Mucosa of gallbladder (tissue), 1 donor: ENCODE data around the gene LAIR1. TPM values are rescaled to one million over a fixed set of nuclear protein-coding genes. Genes with fewer than 3 reads are reported as not detected.
"Not testable (repeated sequence)": the region's sequence is repeated elsewhere in the genome, so short reads cannot be mapped to it uniquely, and the experiment has no call there.

Source experiments
- DNase-seq: peaks from one replicate; pipeline ENCODE4 v3.0.0-alpha.2; 2020; ENCODE audit warnings: low spot score
- total RNA-seq: library from RNA; stranded (reverse); gene quantifications from one replicate; pipeline ENCODE4 v1.2.1, GENCODE V29; 2021
- donor health status: DM: no; HTN: no; CAD: no.

The LAIR1 gene
- total RNA-seq: 36.1 TPM

- DNase-seq: no peak
Measured at GRCh38 chr19:54364775-54365257, at the start of gene LAIR1. TSS of gene LAIR1 (minus strand) at chr19:54364931. CDS start at chr19:54364804, 127 bp downstream.

GRCh38 chr19:54414156-54414555 is 49.4 kb upstream of the LAIR1 start:
- DNase-seq: no peak

- no peak for DNase-seq
Measured at GRCh38 chr19:54412877-54413276, 48.1 kb upstream of the LAIR1 start.

- no peak for DNase-seq
Measured at GRCh38 chr19:54411033-54411432, 46.3 kb upstream of the LAIR1 start.

GRCh38 chr19:54408456-54409026 is 43.8 kb upstream of the LAIR1 start:
- DNase-seq: no peak

- DNase-seq: no peak
Measured at GRCh38 chr19:54407780-54408179, 43.0 kb upstream of the LAIR1 start.

GRCh38 chr19:54405628-54406027 is 40.9 kb upstream of the LAIR1 start:
- DNase-seq: no peak

GRCh38 chr19:54403054-54403453 is 38.3 kb upstream of the LAIR1 start:
- DNase-seq: no peak

- DNase-seq: no peak
Measured at GRCh38 chr19:54400913-54401312, 36.2 kb upstream of the LAIR1 start.

GRCh38 chr19:54399189-54399588 is 34.5 kb upstream of the LAIR1 start:
- DNase-seq: no peak

GRCh38 chr19:54395685-54396084 is 31.0 kb upstream of the LAIR1 start:
- no peak for DNase-seq

- no peak for DNase-seq
Measured at GRCh38 chr19:54393381-54393780, 28.6 kb upstream of the LAIR1 start.

- DNase-seq: no peak
Measured at GRCh38 chr19:54392105-54392504, 27.4 kb upstream of the LAIR1 start.

GRCh38 chr19:54391589-54392061 is 26.9 kb upstream of the LAIR1 start:
- no peak for DNase-seq

GRCh38 chr19:54390942-54391577 is 26.3 kb upstream of the LAIR1 start:
- peak; percentile 51 for DNase-seq

GRCh38 chr19:54389553-54389952 is 24.8 kb upstream of the LAIR1 start:
- DNase-seq: no peak

- DNase-seq: no peak
Measured at GRCh38 chr19:54388802-54389139, 24.0 kb upstream of the LAIR1 start.

- DNase-seq: no peak
Measured at GRCh38 chr19:54387991-54388801, 23.5 kb upstream of the LAIR1 start.

- no peak for DNase-seq
Measured at GRCh38 chr19:54383330-54383729, 18.6 kb upstream of the LAIR1 start.

GRCh38 chr19:54382041-54382440 is 17.3 kb upstream of the LAIR1 start:
- not testable (repeated sequence) for DNase-seq

GRCh38 chr19:54380897-54381296 is 16.2 kb upstream of the LAIR1 start:
- no peak for DNase-seq

- no peak for DNase-seq
Measured at GRCh38 chr19:54379187-54379678, 14.5 kb upstream of the LAIR1 start.
